B cell (primary cell): ENCODE results near the gene PDE4A.

Source experiments
- EZH2 ChIP-seq: IDR thresholded peaks from 2 replicates; pipeline ENCODE4 v1.6.1; 2012; ENCODE audit warnings: borderline replicate concordance, low read depth, mild to moderate bottlenecking, moderate library complexity, low read length; ENCODE audit not compliant: insufficient read depth, poor library complexity, severe bottlenecking
- TF ChIP-seq, protein P1 (sequence below): fragments of 200-600 bp; IDR thresholded peaks from one replicate; pipeline ENCODE4 v1.8.0; 2022; ENCODE audit warnings: antibody characterized with exemption, mild to moderate bottlenecking

DNA sequence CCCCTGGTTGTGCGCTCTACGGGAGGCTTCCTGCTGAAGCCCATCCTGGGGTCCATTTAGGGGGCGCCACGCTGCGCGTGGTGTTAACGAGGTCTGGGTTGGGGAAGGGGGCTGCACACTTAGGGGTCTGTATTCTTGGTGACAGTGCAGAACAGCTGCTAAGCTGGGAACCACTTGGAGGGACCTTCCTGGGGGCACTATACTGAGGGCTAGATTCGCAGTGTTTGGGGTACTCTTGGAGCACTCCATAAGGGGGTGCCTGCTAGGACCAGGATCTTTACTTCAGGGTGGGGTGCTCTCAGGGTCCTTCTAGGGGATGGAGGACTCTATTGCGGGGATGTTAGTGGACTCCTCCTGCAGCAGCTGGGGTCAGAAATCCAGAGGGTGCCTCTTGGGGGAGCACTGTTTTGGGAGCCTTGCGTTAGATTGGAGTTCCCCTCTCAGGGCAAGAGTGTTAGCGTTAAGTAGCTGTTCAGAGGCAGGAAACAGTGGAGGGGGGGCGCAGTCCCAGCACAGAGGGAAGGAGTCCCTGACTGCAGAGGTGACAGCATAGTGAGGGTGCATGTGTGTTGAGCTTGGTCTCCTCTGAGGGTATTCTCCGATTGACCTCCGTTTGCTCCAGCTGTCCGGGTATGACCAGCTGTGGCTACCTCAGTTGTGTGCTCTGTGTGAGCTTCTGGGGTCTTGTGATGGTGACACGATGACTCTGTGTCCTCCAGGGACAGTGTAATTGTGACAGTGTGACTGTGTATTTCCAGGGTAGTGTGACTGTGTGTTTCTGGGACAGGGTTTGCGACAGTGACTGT lies 1.1 kb downstream of the PDE4A start:
- TF ChIP-seq, protein P1, sequence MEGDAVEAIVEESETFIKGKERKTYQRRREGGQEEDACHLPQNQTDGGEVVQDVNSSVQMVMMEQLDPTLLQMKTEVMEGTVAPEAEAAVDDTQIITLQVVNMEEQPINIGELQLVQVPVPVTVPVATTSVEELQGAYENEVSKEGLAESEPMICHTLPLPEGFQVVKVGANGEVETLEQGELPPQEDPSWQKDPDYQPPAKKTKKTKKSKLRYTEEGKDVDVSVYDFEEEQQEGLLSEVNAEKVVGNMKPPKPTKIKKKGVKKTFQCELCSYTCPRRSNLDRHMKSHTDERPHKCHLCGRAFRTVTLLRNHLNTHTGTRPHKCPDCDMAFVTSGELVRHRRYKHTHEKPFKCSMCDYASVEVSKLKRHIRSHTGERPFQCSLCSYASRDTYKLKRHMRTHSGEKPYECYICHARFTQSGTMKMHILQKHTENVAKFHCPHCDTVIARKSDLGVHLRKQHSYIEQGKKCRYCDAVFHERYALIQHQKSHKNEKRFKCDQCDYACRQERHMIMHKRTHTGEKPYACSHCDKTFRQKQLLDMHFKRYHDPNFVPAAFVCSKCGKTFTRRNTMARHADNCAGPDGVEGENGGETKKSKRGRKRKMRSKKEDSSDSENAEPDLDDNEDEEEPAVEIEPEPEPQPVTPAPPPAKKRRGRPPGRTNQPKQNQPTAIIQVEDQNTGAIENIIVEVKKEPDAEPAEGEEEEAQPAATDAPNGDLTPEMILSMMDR: peak; percentile 45
- no peak for TF ChIP-seq EZH2
